Glutamatergic neuron (in vitro differentiated cells): ENCODE measurements around the gene RASA4B. TPM values are rescaled to one million over a fixed set of nuclear protein-coding genes. Genes with fewer than 3 reads are reported as not detected.

ENCODE experiments used
- DNase-seq: peaks from one replicate; pipeline ENCODE4 v3.0.0; 2022
- H3K27ac Mint-ChIP-seq: one replicate; pipeline ENCODE4 v1.8.0; 2020; ENCODE audit warnings: mild to moderate bottlenecking, mixed read lengths, inconsistent platforms; ENCODE audit not compliant: unreplicated experiment
- H3K27me3 Mint-ChIP-seq: one replicate; pipeline ENCODE4 v1.8.0; 2020; ENCODE audit warnings: mild to moderate bottlenecking, moderate library complexity, mixed read lengths, inconsistent platforms; ENCODE audit not compliant: unreplicated experiment
- H3K36me3 Mint-ChIP-seq: one replicate; pipeline ENCODE4 v1.8.0; 2020; ENCODE audit warnings: mild to moderate bottlenecking, mixed read lengths, inconsistent platforms; ENCODE audit not compliant: unreplicated experiment
- H3K4me1 Mint-ChIP-seq: one replicate; pipeline ENCODE4 v1.8.0; 2020; ENCODE audit warnings: mild to moderate bottlenecking, low read depth, mixed read lengths, inconsistent platforms; ENCODE audit not compliant: unreplicated experiment
- H3K4me3 Mint-ChIP-seq: one replicate; pipeline ENCODE4 v1.8.0; 2020; ENCODE audit warnings: mild to moderate bottlenecking, mixed read lengths, inconsistent platforms; ENCODE audit not compliant: unreplicated experiment
- H3K9me3 Mint-ChIP-seq: one replicate; pipeline ENCODE4 v1.8.0; 2020; ENCODE audit warnings: mild to moderate bottlenecking, moderate library complexity, mixed read lengths, inconsistent platforms; ENCODE audit not compliant: unreplicated experiment
- total RNA-seq: library from RNA; stranded (reverse); fragmentation: NEBNext Ultra II Directional; extraction: Animal tissue kit (Norgen Biotek cat#: 25700); gene quantifications from one replicate; pipeline ENCODE4 v1.2.1, GENCODE V29; 2021; ENCODE audit not compliant: unreplicated experiment
- TF ChIP-seq, protein P1 (sequence below): fragments of 200-600 bp; sonication (generic); IDR thresholded peaks from one replicate; pipeline ENCODE4 v1.5.0; 2021; ENCODE audit not compliant: partially characterized antibody, unreplicated experiment

Gene RASA4B
- total RNA-seq, 1 donor from 2014 or later: 40.1 TPM

DNA sequence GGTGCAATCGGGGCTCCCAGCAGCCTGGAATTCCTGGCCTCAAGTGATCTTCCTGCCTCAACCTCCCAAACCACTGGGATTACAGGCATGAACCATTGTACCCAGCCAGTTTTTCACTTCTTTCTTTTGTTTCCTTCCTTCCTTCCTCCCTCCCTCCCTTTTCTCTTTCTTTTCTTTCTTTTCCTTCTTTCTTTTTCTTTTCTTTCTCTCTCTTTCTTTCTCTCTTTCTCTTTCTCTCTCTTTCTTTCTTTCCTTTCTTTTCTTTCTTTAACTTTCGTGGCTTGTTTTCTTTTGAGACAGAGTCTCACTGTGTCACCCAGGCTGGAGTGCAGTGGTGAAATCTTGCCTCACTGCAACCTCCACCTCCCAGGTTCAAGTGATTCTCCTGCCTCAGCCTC lies 71.9 kb downstream of the RASA4B start:
- Mint-ChIP-seq H3K4me1 (peaks cover 7% of the 10 kb centered on the region), H3K27me3 (peaks cover 4% of the 10 kb centered on the region), H3K4me3 (no peak overlapping the region), H3K36me3 (no peaks in the 10 kb centered on the region), H3K9me3 (peaks cover 2% of the 10 kb centered on the region), H3K27ac (no peak overlapping the region)
- TF ChIP-seq, protein P1, sequence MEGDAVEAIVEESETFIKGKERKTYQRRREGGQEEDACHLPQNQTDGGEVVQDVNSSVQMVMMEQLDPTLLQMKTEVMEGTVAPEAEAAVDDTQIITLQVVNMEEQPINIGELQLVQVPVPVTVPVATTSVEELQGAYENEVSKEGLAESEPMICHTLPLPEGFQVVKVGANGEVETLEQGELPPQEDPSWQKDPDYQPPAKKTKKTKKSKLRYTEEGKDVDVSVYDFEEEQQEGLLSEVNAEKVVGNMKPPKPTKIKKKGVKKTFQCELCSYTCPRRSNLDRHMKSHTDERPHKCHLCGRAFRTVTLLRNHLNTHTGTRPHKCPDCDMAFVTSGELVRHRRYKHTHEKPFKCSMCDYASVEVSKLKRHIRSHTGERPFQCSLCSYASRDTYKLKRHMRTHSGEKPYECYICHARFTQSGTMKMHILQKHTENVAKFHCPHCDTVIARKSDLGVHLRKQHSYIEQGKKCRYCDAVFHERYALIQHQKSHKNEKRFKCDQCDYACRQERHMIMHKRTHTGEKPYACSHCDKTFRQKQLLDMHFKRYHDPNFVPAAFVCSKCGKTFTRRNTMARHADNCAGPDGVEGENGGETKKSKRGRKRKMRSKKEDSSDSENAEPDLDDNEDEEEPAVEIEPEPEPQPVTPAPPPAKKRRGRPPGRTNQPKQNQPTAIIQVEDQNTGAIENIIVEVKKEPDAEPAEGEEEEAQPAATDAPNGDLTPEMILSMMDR: no peak
- no peak for DNase-seq

DNA sequence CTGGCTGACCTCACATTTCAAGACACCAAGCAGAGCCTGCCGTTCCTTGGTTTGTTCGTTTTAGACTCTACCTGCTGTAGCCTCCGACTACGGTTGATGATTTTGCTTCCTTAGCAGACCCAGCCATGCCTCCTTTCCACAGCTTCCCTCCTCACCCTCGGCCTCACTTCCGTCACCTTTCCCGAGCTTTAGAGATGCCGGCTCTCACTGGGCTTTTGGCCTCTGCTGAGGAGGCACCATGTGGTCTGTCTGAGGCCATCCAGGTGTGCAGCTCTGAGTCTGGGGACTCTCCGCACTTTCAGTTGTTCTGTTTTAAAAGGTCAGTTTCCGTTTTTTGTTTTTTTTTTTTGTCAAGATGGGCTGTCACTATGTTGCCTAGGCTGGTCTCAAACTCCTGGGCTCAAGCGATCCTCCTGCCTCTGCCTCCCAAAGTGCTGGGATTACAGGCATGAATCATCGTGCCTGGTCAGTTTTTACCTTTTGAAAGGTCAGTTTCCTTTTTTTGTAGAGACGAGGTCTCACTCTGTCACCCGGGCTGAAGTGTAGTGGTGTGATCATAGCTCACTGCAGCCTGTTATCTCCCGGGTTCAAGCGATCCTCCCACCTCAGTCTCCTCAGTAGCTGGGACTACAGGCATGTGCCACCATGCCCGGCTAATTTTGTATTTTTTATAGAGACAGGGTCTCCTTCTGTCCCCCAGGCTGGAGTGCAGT lies 72.5 kb downstream of the RASA4B start:
- H3K27me3 Mint-ChIP-seq: peaks cover 2% of the 10 kb centered on the region
- peaks cover 2% of the 10 kb centered on the region for H3K9me3 Mint-ChIP-seq
- H3K4me3 Mint-ChIP-seq: no peak overlapping the region
- no peak for DNase-seq
- H3K36me3 Mint-ChIP-seq: no peaks in the 10 kb centered on the region
- TF ChIP-seq, protein P1: no peak
- peak overlapping the region; percentile 20 for H3K27ac Mint-ChIP-seq
- peaks cover 7% of the 10 kb centered on the region for H3K4me1 Mint-ChIP-seq

DNA sequence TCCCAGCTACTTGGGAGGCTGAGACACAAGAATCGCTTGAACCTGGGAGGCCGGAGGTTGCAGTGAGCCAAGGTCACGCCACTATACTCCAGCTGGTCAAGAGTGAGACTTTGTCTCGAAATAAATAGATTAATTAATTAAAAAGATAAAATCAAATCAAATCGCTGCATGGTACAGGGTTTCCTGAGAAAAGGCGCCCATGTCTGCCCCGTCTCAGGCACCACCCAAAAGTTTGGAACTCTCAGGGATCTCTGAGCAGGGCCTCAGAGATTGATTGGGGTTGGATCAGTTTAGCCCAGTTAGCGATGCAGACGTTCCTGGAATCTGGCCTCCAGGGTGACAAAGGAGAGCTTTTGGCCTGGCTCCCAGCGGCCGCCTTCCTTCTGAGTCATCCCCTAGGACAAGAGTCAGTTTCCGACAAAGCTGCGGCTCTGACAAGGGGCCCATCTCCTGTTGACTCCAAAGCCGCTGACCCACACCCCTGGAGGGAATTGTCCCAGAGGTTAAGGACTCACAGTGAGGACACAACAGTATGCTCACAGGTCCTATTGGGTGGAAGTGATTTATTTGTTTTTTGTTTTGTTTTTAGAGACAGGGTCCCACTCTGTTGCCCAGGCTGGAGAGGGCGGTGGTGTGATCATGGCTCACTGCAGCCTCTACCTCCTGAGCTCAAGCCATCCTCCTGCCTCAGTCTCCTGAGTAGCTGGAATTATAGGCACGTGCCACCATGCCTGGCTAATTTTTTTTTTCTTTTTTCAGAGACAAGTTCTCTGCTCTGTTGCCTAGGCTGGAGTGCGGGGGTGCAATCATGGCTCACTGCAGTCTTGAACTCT lies 77.4 kb downstream of the RASA4B start:
- no peak overlapping the region for H3K27ac Mint-ChIP-seq
- peaks cover 2% of the 10 kb centered on the region for H3K9me3 Mint-ChIP-seq

DNA sequence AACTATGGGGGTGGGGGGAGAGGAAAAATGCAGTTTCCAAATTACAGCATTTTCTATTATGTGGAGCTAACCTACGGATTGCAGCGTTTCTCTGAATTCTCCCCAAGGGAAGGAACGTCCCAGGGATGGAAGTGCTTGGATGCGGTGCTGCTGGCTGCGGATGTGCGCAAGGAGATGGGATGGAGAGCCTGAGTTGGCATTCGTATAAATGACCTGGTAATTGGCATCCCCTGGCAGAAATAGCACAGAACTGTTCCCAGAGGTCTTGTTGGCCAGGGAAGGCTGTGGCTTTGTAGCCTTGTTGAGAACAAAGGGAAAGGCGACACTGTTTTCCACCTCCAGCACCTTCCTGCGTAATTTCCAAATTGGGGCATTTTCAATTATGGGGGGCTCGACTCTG lies 81.5 kb downstream of the RASA4B start:
- TF ChIP-seq, protein P1: no peak
- Mint-ChIP-seq H3K4me3 (no peak overlapping the region), H3K9me3 (no peaks in the 10 kb centered on the region), H3K4me1 (peaks cover 14% of the 10 kb centered on the region), H3K27me3 (peaks cover 3% of the 10 kb centered on the region), H3K36me3 (no peaks in the 10 kb centered on the region), H3K27ac (no peak overlapping the region)
- no peak for DNase-seq

More for the DNA sequence above, 77.4 kb downstream of the RASA4B start:
- H3K4me3 Mint-ChIP-seq: no peak overlapping the region
- H3K27me3 Mint-ChIP-seq: peaks cover 2% of the 10 kb centered on the region
- no peaks in the 10 kb centered on the region for H3K36me3 Mint-ChIP-seq
- DNase-seq: no peak
- H3K4me1 Mint-ChIP-seq: peaks cover 12% of the 10 kb centered on the region
- TF ChIP-seq, protein P1: no peak
